SK-N-SH (cell line): ENCODE measurements around the gene RAB30. TPM values are rescaled to one million over a fixed set of nuclear protein-coding genes. Genes with fewer than 3 reads are reported as not detected.

Source experiments
- CTCF ChIA-PET: fragments of 300-600, 350-600 bp; formaldehyde crosslinking; extraction: SDS; loops from one replicate; lab custom pipeline; 2021; lab: Yijun Ruan, JAX
- POLR2A ChIA-PET: fragments of 350-600 bp; sonication (Branson Sonifier 250); formaldehyde crosslinking; extraction: SDS; loops from one replicate; lab custom pipeline; 2020; ENCODE audit warnings: antibody characterized with exemption, inconsistent platforms; lab: Yijun Ruan, JAX
- DNase-seq: peaks from one replicate; pipeline ENCODE4 v3.0.0; 2012
- H2AFZ ChIP-seq: fragments of 200-600 bp; sonication (generic); 2 replicates; pipeline ENCODE4 v1.8.1; 2016; ENCODE audit warnings: antibody characterized with exemption, mild to moderate bottlenecking, low read depth
- H3F3A ChIP-seq: fragments of 200-600 bp; sonication (generic); replicated peaks from 2 replicates; pipeline ENCODE3; 2016; ENCODE audit warnings: antibody characterized with exemption, mild to moderate bottlenecking; ENCODE audit not compliant: insufficient read depth
- H3K27ac ChIP-seq, 2 experiments: fragments of 200-500 bp in 1 of 2; fragments of 200-600 bp in 1 of 2; sonication (Bioruptor generic) in 1 of 2; sonication (generic), shearing (Covaris generic) in 1 of 2; 2 replicates each; pipeline versions ENCODE4 v1.5.1 to v1.6.1; 2014 to 2016; ENCODE audit warnings: low read depth in 2 of 2, inconsistent platforms in 1 of 2, low read length in 1 of 2, mild to moderate bottlenecking in 1 of 2, mixed read lengths in 1 of 2
- H3K27me3 ChIP-seq: fragments of 200-600 bp; sonication (generic), shearing (Covaris generic); 2 replicates; pipeline ENCODE4 v1.6.1; 2016; ENCODE audit warnings: mixed run types; ENCODE audit not compliant: insufficient read depth
- H3K36me3 ChIP-seq, 2 experiments: fragments of 200-500 bp in 1 of 2; fragments of 200-600 bp in 1 of 2; sonication (Bioruptor generic) in 1 of 2; sonication (generic) in 1 of 2; replicated peaks in 1 of 2; 2 replicates each; pipeline versions ENCODE3 to v1.5.1; 2014 to 2016; ENCODE audit warnings: low read length in 1 of 2, mild to moderate bottlenecking in 1 of 2; ENCODE audit not compliant: insufficient read depth in 2 of 2, control insufficient read depth in 1 of 2
- H3K4me1 ChIP-seq, 2 experiments: fragments of 200-500 bp in 1 of 2; fragments of 200-600 bp in 1 of 2; sonication (Bioruptor generic) in 1 of 2; sonication (generic), shearing (Covaris generic) in 1 of 2; 2 replicates each; pipeline versions ENCODE4 v1.5.1 to v1.6.1; 2014 to 2016; ENCODE audit warnings: low read depth in 1 of 2, low read length in 1 of 2, mixed run types in 1 of 2; ENCODE audit not compliant: insufficient read depth in 2 of 2, control insufficient read depth in 1 of 2
- H3K4me2 ChIP-seq: fragments of 200-600 bp; sonication (generic), shearing (Covaris generic); 2 replicates; pipeline ENCODE4 v1.6.1; 2017; ENCODE audit warnings: mixed run types
- H3K4me3 ChIP-seq, 2 experiments: fragments of 200-500 bp in 1 of 2; fragments of 200-600 bp in 1 of 2; sonication (Bioruptor generic) in 1 of 2; sonication (generic), shearing (Covaris generic) in 1 of 2; 2 replicates each; pipeline versions ENCODE4 v1.5.1 to v1.8.1; 2014 to 2016; ENCODE audit warnings: low read depth in 2 of 2, inconsistent platforms in 1 of 2, low read length in 1 of 2, mild to moderate bottlenecking in 1 of 2, mixed read lengths in 1 of 2, moderate library complexity in 1 of 2
- H3K79me2 ChIP-seq: fragments of 200-600 bp; sonication (generic); 2 replicates; pipeline ENCODE4 v1.8.1; 2017; ENCODE audit warnings: mild to moderate bottlenecking; ENCODE audit not compliant: insufficient read depth
- H3K9ac ChIP-seq: fragments of 200-600 bp; sonication (generic); 2 replicates; pipeline ENCODE4 v1.6.1; 2017; ENCODE audit warnings: mixed run types
- H3K9me2 ChIP-seq: fragments of 200-600 bp; sonication (generic); 2 replicates; pipeline ENCODE4 v1.6.1; 2017; ENCODE audit warnings: mixed run types
- H3K9me3 ChIP-seq: fragments of 200-600 bp; sonication (generic); 2 replicates; pipeline ENCODE4 v1.6.1; 2017; ENCODE audit warnings: mixed run types, mild to moderate bottlenecking, moderate library complexity
- H4K20me1 ChIP-seq: fragments of 200-600 bp; sonication (generic); 2 replicates; pipeline ENCODE4 v1.6.1; 2017; ENCODE audit warnings: mild to moderate bottlenecking, mixed run types; ENCODE audit not compliant: insufficient read depth
- CHD2 ChIP-seq: fragments of 150-350 bp; IDR thresholded peaks from 2 replicates; pipeline ENCODE4 v1.6.1; 2018; ENCODE audit warnings: low read length; ENCODE audit not compliant: partially characterized antibody
- EP300 ChIP-seq, 2 experiments: IDR thresholded peaks; 2 replicates each; pipeline versions ENCODE4 v1.4.0 to v1.6.1; 2012; ENCODE audit warnings: borderline replicate concordance in 1 of 2, low read depth in 1 of 2, low read length in 1 of 2
- EZH2phosphoT487 ChIP-seq: fragments of 200-600 bp; sonication (generic); IDR thresholded peaks from 2 replicates; pipeline ENCODE4 v1.6.1; 2017; ENCODE audit warnings: low read depth, mixed run types, mild to moderate bottlenecking, antibody characterized with exemption, moderate library complexity, borderline replicate concordance
- FOSL2 ChIP-seq: IDR thresholded peaks from 2 replicates; pipeline ENCODE4 v1.4.0; 2012; ENCODE audit warnings: low read depth, mild to moderate bottlenecking, moderate library complexity, borderline replicate concordance
- FOXJ3 ChIP-seq: sonication (generic); formaldehyde crosslinking; IDR thresholded peaks from 2 replicates; pipeline ENCODE4 v1.5.1; 2020; ENCODE audit warnings: mild to moderate bottlenecking, missing genetic modification reagents
- GATA2 ChIP-seq: sonication (generic); formaldehyde crosslinking; IDR thresholded peaks from 2 replicates; pipeline ENCODE4 v1.5.0; 2020; ENCODE audit warnings: mild to moderate bottlenecking, missing genetic modification reagents
- JUND ChIP-seq: IDR thresholded peaks from 2 replicates; pipeline ENCODE4 v1.4.0; 2012
- MEF2A ChIP-seq: IDR thresholded peaks from 2 replicates; pipeline ENCODE4 v1.4.0; 2012; ENCODE audit warnings: low read depth, borderline replicate concordance
- MXI1 ChIP-seq: IDR thresholded peaks from 2 replicates; pipeline ENCODE4 v1.6.1; 2012; ENCODE audit warnings: mild to moderate bottlenecking, low read depth, low read length, improper control_type of control experiment
- NRF1 ChIP-seq: IDR thresholded peaks from 2 replicates; pipeline ENCODE4 v1.6.1; 2012; ENCODE audit warnings: low read depth, mild to moderate bottlenecking, low read length
- POLR2AphosphoS5 ChIP-seq: IDR thresholded peaks from 2 replicates; pipeline ENCODE4 v1.6.1; 2012; ENCODE audit warnings: low read depth, low read length
- WGBS: methylation state at CpG from one replicate; pipeline ENCODE4 v1.1.6; 2017; ENCODE audit warnings: low lambda C conversion rate; 5-methylcytosine and 5-hydroxymethylcytosine counted together
- polyA plus RNA-seq, 3 experiments: library from polyadenylated mRNA; depleted of rRNA; stranded (reverse); fragments of >200 nt; gene quantifications; 2 replicates each; pipeline ENCODE4 v1.2.3, GENCODE V29; 2012
- TF ChIP-seq, protein P1 (sequence below): fragments of 150-350 bp; IDR thresholded peaks from 2 replicates; pipeline ENCODE4 v1.6.1; 2017; ENCODE audit warnings: antibody characterized with exemption, low read length, low read depth, borderline replicate concordance
- TF ChIP-seq, protein P2 (sequence below): IDR thresholded peaks from 2 replicates; pipeline ENCODE4; 2012
- TF ChIP-seq, protein P3 (sequence below): IDR thresholded peaks from 2 replicates; pipeline ENCODE4 v1.4.0; 2012; ENCODE audit warnings: low read depth, borderline replicate concordance

Gene RAB30
- polyA plus RNA-seq, 1 of the 3 experiments (the other 2 are of a cell fraction), result 3.3 TPM

DNA sequence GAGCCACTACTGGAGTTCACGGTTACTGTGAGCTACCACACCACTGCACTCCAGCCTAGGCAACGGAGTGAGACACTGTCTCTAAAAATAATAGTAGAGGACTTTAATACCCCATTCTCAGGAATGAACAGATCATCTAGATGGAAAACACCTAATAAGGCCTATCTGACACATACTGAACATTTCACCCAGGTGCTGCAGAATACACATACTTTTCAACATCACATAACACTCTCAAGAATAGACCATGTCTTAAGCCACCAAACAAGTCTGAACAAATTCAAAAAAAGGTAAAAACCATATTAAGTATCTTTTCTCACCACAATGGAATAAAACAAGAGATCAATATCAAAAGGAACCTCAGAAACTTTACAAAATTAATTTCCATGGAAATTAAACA is 132.2 kb downstream of the RAB30 start:
- Histone ChIP-seq H3K4me2 (no peak overlapping the region), H3K27me3 (no peaks in the 10 kb centered on the region), H3K9me3 (no peaks in the 10 kb centered on the region), H3K4me1 (no peaks in the 10 kb centered on the region), H3K4me3 (no peak overlapping the region), H3K27ac (no peak overlapping the region), H2AFZ (no peak overlapping the region), H3K79me2 (no peaks in the 10 kb centered on the region), H3K9me2 (no peaks in the 10 kb centered on the region), H4K20me1 (no peaks in the 10 kb centered on the region), H3K9ac (no peak overlapping the region), H3F3A (no peaks in the 10 kb centered on the region), H3K36me3 (no peaks in the 10 kb centered on the region)
- ChIA-PET CTCF (interaction anchor here (0.8 to 1.5 kb wide), 2 partner anchors 9 to 12 kb away, joined by 4 to 5 read pairs; no protein-coding TSS in a partner anchor), POLR2A (no interaction called here)
- WGBS, result 94% methylated on average over 2 of the region's 2 CpGs
- DNase-seq, result no peak
- TF ChIP-seq, protein P1, sequence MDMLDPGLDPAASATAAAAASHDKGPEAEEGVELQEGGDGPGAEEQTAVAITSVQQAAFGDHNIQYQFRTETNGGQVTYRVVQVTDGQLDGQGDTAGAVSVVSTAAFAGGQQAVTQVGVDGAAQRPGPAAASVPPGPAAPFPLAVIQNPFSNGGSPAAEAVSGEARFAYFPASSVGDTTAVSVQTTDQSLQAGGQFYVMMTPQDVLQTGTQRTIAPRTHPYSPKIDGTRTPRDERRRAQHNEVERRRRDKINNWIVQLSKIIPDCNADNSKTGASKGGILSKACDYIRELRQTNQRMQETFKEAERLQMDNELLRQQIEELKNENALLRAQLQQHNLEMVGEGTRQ, result no peak
- no peak for TF ChIP-seq NRF1
- TF ChIP-seq, protein P2, sequence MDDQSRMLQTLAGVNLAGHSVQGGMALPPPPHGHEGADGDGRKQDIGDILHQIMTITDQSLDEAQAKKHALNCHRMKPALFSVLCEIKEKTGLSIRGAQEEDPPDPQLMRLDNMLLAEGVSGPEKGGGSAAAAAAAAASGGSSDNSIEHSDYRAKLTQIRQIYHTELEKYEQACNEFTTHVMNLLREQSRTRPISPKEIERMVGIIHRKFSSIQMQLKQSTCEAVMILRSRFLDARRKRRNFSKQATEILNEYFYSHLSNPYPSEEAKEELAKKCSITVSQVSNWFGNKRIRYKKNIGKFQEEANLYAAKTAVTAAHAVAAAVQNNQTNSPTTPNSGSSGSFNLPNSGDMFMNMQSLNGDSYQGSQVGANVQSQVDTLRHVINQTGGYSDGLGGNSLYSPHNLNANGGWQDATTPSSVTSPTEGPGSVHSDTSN, result no peak
- no peak for TF ChIP-seq MXI1

DNA sequence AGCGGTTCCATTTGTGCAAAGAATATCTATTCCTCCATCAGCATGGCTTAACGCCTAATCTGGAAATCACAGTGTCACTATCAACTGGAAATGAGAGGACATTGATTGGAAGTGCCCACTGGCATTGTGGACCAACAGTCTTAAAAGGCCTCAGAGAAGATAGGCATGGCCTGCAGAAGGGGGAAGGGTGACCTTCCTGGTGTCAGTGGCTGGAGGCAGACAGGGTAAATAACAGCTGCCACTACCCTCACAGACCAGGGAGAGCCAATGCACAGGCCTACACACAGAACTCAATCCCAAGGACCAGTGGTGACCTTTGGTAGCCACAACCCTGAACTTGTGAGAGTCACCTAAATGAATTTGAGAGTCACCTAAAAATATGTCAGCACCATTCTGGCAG is 134.1 kb downstream of the RAB30 start:
- 93% methylated on average over 2 of the region's 2 CpGs for WGBS

More for the DNA sequence above, 134.1 kb downstream of the RAB30 start:
- no peak overlapping the region for H3K27ac ChIP-seq
- H3K79me2 ChIP-seq, result no peaks in the 10 kb centered on the region
- H3K4me3 ChIP-seq, result no peak overlapping the region
- no peaks in the 10 kb centered on the region for H3K9me2 ChIP-seq
- no peaks in the 10 kb centered on the region for H3K27me3 ChIP-seq
- H3K4me2 ChIP-seq, result no peak overlapping the region
- H3K36me3 ChIP-seq, result peaks cover 5 to 7% of the 10 kb centered on the region in 2 experiments
- TF ChIP-seq POLR2AphosphoS5, result no peak
- TF ChIP-seq EZH2phosphoT487, result no peak
- no peak for TF ChIP-seq EP300 (IDR thresholded peaks at IDR 0.05; ENCODE audit: borderline replicate concordance in 1 of 2, low read depth in 1 of 2, low read length in 1 of 2)
- TF ChIP-seq, protein P1, result no peak
- TF ChIP-seq MXI1, result no peak
- no peak for TF ChIP-seq GATA2 (CRISPR knock-in tag)
- TF ChIP-seq MEF2A, result no peak
- TF ChIP-seq CHD2, result no peak
- TF ChIP-seq JUND, result no peak
- no peak for TF ChIP-seq FOSL2
- no peak for TF ChIP-seq FOXJ3
- TF ChIP-seq, protein P3, sequence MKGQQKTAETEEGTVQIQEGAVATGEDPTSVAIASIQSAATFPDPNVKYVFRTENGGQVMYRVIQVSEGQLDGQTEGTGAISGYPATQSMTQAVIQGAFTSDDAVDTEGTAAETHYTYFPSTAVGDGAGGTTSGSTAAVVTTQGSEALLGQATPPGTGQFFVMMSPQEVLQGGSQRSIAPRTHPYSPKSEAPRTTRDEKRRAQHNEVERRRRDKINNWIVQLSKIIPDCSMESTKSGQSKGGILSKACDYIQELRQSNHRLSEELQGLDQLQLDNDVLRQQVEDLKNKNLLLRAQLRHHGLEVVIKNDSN, result no peak
- TF ChIP-seq, all 33 proteins: peak for 0
- Histone ChIP-seq H3K4me1 (no peaks in the 10 kb centered on the region), H4K20me1 (no peaks in the 10 kb centered on the region), H3K9me3 (no peaks in the 10 kb centered on the region), H3F3A (peaks cover 5% of the 10 kb centered on the region), H3K9ac (no peak overlapping the region), H2AFZ (no peak overlapping the region)
- DNase-seq, result no peak
- ChIA-PET CTCF (interaction anchor here (0.7 kb wide), 1 partner anchor 17 kb away, joined by 3 read pairs; no protein-coding TSS in a partner anchor), POLR2A (no interaction called here)
